Neural cell (in vitro differentiated cells): ENCODE data around the gene PKP2. TPM values are rescaled to one million over a fixed set of nuclear protein-coding genes. Genes with fewer than 3 reads are reported as not detected.

ENCODE experiments used
- H2AFZ ChIP-seq: fragments of 200-600, 300-800 bp; sonication (generic), shearing (Covaris generic); 2 replicates; pipeline ENCODE4 v1.6.0; 2014; ENCODE audit warnings: low read depth, mild to moderate bottlenecking, antibody characterized with exemption, low read length, moderate library complexity
- H3F3A ChIP-seq: fragments of 200-600 bp; shearing (Covaris generic); 2 replicates; pipeline ENCODE4 v1.6.1; 2016; ENCODE audit warnings: mild to moderate bottlenecking, moderate library complexity, mixed read lengths, antibody characterized with exemption, low read length; ENCODE audit not compliant: insufficient read depth, poor library complexity, severe bottlenecking
- H3K27ac ChIP-seq: fragments of 200-600, 300-800 bp; sonication (generic), shearing (Covaris generic); 2 replicates; pipeline ENCODE4 v1.5.1; 2014; ENCODE audit warnings: mild to moderate bottlenecking, low read length, moderate library complexity
- H3K27me3 ChIP-seq: fragments of 300-800, 200-600 bp; sonication (generic), shearing (Covaris generic); 2 replicates; pipeline ENCODE4 v1.6.0; 2014; ENCODE audit warnings: mild to moderate bottlenecking, low read depth, low read length, moderate library complexity; ENCODE audit not compliant: insufficient read depth
- H3K36me3 ChIP-seq: fragments of 300-800, 200-600 bp; sonication (generic), shearing (Covaris generic); 2 replicates; pipeline ENCODE4 v1.5.1; 2014; ENCODE audit warnings: mild to moderate bottlenecking, antibody characterized with exemption, low read length, moderate library complexity; ENCODE audit not compliant: insufficient read depth
- H3K4me2 ChIP-seq: fragments of 300-800, 200-600 bp; sonication (generic), shearing (Covaris generic); 2 replicates; pipeline ENCODE4 v1.6.0; 2014; ENCODE audit warnings: mild to moderate bottlenecking, low read length
- H3K4me3 ChIP-seq: fragments of 300-800, 200-600 bp; sonication (generic), shearing (Covaris generic); 2 replicates; pipeline ENCODE4 v1.5.1; 2014; ENCODE audit warnings: mild to moderate bottlenecking, low read length, moderate library complexity
- H3K79me2 ChIP-seq: fragments of 200-600 bp; shearing (Covaris generic); replicated peaks from 2 replicates; pipeline ENCODE4 v1.6.0; 2014; ENCODE audit warnings: mild to moderate bottlenecking, low read length, moderate library complexity; ENCODE audit not compliant: insufficient read depth
- H3K9ac ChIP-seq: fragments of 300-800, 200-600 bp; sonication (generic), shearing (Covaris generic); 2 replicates; pipeline ENCODE4 v1.6.1; 2016; ENCODE audit warnings: mild to moderate bottlenecking, low read length, mixed read lengths
- H3K9me2 ChIP-seq: fragments of 200-600 bp; shearing (Covaris generic); 2 replicates; pipeline ENCODE4 v1.6.1; 2016; ENCODE audit warnings: mild to moderate bottlenecking, low read length, mixed read lengths; ENCODE audit not compliant: insufficient read depth
- H3K9me3 ChIP-seq: fragments of 200-600, 300-800 bp; sonication (generic), shearing (Covaris generic); 2 replicates; pipeline ENCODE4 v1.6.1; 2016; ENCODE audit warnings: mild to moderate bottlenecking, mixed run types, low read length, moderate library complexity, mixed read lengths
- H4K20me1 ChIP-seq: fragments of 200-600 bp; shearing (Covaris generic); 2 replicates; pipeline ENCODE4 v1.6.1; 2016; ENCODE audit warnings: mild to moderate bottlenecking, mixed run types; ENCODE audit not compliant: insufficient read depth
- EP300 ChIP-seq: fragments of 450-650 bp; conservative IDR thresholded peaks from 2 replicates; pipeline ENCODE4 v1.6.1; 2014; ENCODE audit warnings: antibody characterized with exemption, mild to moderate bottlenecking, moderate library complexity; ENCODE audit not compliant: poor library complexity, severe bottlenecking
- EZH2 ChIP-seq: fragments of 200-600, 300-800 bp; shearing (Covaris generic), sonication (generic); IDR thresholded peaks from 2 replicates; pipeline ENCODE4 v1.6.1; 2014; ENCODE audit warnings: antibody characterized with exemption, low read length, borderline replicate concordance, mild to moderate bottlenecking; ENCODE audit not compliant: insufficient read depth, poor library complexity, severe bottlenecking
- MXI1 ChIP-seq: fragments of 450-650 bp; conservative IDR thresholded peaks from 2 replicates; pipeline ENCODE4 v1.6.1; 2014; ENCODE audit warnings: antibody characterized with exemption, mild to moderate bottlenecking; ENCODE audit not compliant: poor library complexity, severe bottlenecking
- POLR2AphosphoS5 ChIP-seq: IDR thresholded peaks from 2 replicates; pipeline ENCODE4 v1.6.1; 2012
- RAD21 ChIP-seq: fragments of 450-650 bp; conservative IDR thresholded peaks from 2 replicates; pipeline ENCODE4 v1.6.1; 2014; ENCODE audit warnings: antibody characterized with exemption, mild to moderate bottlenecking, moderate library complexity
- SMC3 ChIP-seq: fragments of 450-650 bp; conservative IDR thresholded peaks from 2 replicates; pipeline ENCODE4 v1.6.1; 2014; ENCODE audit warnings: antibody characterized with exemption, mild to moderate bottlenecking, moderate library complexity; ENCODE audit not compliant: poor library complexity
- TAF1 ChIP-seq: IDR thresholded peaks from 2 replicates; pipeline ENCODE4 v1.6.1; 2012; ENCODE audit warnings: low read depth
- polyA plus RNA-seq: library from polyadenylated mRNA; depleted of rRNA; stranded (reverse); fragments of >200 nt; gene quantifications from 2 replicates; pipeline ENCODE4 v1.2.3, GENCODE V29; 2014
- TF ChIP-seq, protein P1 (sequence below): fragments of 450-650 bp; IDR thresholded peaks from 2 replicates; pipeline ENCODE4 v1.5.1; 2014; ENCODE audit warnings: antibody characterized with exemption, mild to moderate bottlenecking, moderate library complexity; ENCODE audit not compliant: poor library complexity, severe bottlenecking
- TF ChIP-seq, protein P2 (sequence below): IDR thresholded peaks from 2 replicates; pipeline ENCODE4 v1.6.1; 2012; ENCODE audit warnings: borderline replicate concordance

Gene PKP2
- polyA plus RNA-seq, 1 donor from 2014 or later, result 4.0 TPM

DNA sequence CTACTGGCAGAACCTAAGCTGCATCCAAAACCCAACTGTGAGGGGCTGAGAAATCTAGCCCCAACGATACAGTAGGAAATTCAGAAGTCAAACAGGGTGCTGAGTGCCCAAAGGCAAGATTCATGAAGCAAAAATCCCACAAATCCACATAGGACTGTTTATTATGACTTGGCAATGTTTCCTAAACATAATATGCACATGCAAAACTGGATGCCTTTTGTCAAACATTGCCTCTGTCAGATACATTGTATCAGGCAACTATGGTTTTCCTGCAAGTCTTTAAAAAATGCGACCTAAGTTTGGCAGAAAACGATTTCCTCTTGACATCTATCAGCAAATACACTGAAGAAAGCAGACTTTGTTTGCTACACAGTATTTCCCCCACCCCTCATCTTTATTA is 113.5 kb downstream of the PKP2 start:
- H3K4me3 ChIP-seq, result no peak overlapping the region
- no peaks in the 10 kb centered on the region for H3K36me3 ChIP-seq
- no peaks in the 10 kb centered on the region for H3F3A ChIP-seq
- no peaks in the 10 kb centered on the region for H3K79me2 ChIP-seq
- H3K27ac ChIP-seq, result no peak overlapping the region
- H3K9me2 ChIP-seq, result no peaks in the 10 kb centered on the region
- no peak overlapping the region for H3K4me2 ChIP-seq
- no peak overlapping the region for H2AFZ ChIP-seq
- no peaks in the 10 kb centered on the region for H3K27me3 ChIP-seq
- no peak for TF ChIP-seq EZH2
- TF ChIP-seq, protein P1, sequence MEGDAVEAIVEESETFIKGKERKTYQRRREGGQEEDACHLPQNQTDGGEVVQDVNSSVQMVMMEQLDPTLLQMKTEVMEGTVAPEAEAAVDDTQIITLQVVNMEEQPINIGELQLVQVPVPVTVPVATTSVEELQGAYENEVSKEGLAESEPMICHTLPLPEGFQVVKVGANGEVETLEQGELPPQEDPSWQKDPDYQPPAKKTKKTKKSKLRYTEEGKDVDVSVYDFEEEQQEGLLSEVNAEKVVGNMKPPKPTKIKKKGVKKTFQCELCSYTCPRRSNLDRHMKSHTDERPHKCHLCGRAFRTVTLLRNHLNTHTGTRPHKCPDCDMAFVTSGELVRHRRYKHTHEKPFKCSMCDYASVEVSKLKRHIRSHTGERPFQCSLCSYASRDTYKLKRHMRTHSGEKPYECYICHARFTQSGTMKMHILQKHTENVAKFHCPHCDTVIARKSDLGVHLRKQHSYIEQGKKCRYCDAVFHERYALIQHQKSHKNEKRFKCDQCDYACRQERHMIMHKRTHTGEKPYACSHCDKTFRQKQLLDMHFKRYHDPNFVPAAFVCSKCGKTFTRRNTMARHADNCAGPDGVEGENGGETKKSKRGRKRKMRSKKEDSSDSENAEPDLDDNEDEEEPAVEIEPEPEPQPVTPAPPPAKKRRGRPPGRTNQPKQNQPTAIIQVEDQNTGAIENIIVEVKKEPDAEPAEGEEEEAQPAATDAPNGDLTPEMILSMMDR, result no peak
- no peak for TF ChIP-seq SMC3
- TF ChIP-seq, protein P2, sequence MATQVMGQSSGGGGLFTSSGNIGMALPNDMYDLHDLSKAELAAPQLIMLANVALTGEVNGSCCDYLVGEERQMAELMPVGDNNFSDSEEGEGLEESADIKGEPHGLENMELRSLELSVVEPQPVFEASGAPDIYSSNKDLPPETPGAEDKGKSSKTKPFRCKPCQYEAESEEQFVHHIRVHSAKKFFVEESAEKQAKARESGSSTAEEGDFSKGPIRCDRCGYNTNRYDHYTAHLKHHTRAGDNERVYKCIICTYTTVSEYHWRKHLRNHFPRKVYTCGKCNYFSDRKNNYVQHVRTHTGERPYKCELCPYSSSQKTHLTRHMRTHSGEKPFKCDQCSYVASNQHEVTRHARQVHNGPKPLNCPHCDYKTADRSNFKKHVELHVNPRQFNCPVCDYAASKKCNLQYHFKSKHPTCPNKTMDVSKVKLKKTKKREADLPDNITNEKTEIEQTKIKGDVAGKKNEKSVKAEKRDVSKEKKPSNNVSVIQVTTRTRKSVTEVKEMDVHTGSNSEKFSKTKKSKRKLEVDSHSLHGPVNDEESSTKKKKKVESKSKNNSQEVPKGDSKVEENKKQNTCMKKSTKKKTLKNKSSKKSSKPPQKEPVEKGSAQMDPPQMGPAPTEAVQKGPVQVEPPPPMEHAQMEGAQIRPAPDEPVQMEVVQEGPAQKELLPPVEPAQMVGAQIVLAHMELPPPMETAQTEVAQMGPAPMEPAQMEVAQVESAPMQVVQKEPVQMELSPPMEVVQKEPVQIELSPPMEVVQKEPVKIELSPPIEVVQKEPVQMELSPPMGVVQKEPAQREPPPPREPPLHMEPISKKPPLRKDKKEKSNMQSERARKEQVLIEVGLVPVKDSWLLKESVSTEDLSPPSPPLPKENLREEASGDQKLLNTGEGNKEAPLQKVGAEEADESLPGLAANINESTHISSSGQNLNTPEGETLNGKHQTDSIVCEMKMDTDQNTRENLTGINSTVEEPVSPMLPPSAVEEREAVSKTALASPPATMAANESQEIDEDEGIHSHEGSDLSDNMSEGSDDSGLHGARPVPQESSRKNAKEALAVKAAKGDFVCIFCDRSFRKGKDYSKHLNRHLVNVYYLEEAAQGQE, result no peak
- TF ChIP-seq TAF1, result no peak
- no peak for TF ChIP-seq EP300
- no peak for TF ChIP-seq RAD21
- no peak for TF ChIP-seq MXI1
- no peak for TF ChIP-seq POLR2AphosphoS5
- H3K9me3 ChIP-seq, result no peaks in the 10 kb centered on the region
- H3K9ac ChIP-seq, result no peak overlapping the region
- no peaks in the 10 kb centered on the region for H4K20me1 ChIP-seq

- H4K20me1 ChIP-seq, result no peaks in the 10 kb centered on the region
- no peaks in the 10 kb centered on the region for H3K79me2 ChIP-seq
- no peaks in the 10 kb centered on the region for H3K9me2 ChIP-seq
- H3K27ac ChIP-seq, result no peak overlapping the region
- TF ChIP-seq, protein P1, result no peak
- TF ChIP-seq SMC3, result no peak
- no peak for TF ChIP-seq EP300
- TF ChIP-seq RAD21, result no peak
- no peak for TF ChIP-seq POLR2AphosphoS5
- TF ChIP-seq, protein P2, result no peak
- TF ChIP-seq MXI1, result no peak
- no peaks in the 10 kb centered on the region for H3K36me3 ChIP-seq
- H3K4me2 ChIP-seq, result no peak overlapping the region
- no peaks in the 10 kb centered on the region for H3F3A ChIP-seq
- no peaks in the 10 kb centered on the region for H3K9me3 ChIP-seq
- H3K27me3 ChIP-seq, result no peaks in the 10 kb centered on the region
- no peak overlapping the region for H3K9ac ChIP-seq
- H2AFZ ChIP-seq, result no peak overlapping the region
- no peak overlapping the region for H3K4me3 ChIP-seq
Observed at GRCh38 chr12:32780071-32780470, 116.5 kb downstream of the PKP2 start.
